Activated CD8-positive, alpha-beta memory T cell treated with anti-CD3 and anti-CD28 coated beads, Interleukin-2, amount 50 U/mL, for 1 hour (primary cell): Measurements from ENCODE around the gene C1GALT1C1.
A peak's percentile ranks its signal among the peaks of the same experiment; 100 is the strongest.
"Not testable (repeated sequence)": the region's sequence is repeated elsewhere in the genome, so short reads cannot be mapped to it uniquely, and the experiment has no call there.

ENCODE experiments used
- DNase-seq: peaks from one replicate; pipeline ENCODE4 v3.0.0-alpha.2; 2020; ENCODE audit errors: extremely low read depth

The C1GALT1C1 gene

DNA sequence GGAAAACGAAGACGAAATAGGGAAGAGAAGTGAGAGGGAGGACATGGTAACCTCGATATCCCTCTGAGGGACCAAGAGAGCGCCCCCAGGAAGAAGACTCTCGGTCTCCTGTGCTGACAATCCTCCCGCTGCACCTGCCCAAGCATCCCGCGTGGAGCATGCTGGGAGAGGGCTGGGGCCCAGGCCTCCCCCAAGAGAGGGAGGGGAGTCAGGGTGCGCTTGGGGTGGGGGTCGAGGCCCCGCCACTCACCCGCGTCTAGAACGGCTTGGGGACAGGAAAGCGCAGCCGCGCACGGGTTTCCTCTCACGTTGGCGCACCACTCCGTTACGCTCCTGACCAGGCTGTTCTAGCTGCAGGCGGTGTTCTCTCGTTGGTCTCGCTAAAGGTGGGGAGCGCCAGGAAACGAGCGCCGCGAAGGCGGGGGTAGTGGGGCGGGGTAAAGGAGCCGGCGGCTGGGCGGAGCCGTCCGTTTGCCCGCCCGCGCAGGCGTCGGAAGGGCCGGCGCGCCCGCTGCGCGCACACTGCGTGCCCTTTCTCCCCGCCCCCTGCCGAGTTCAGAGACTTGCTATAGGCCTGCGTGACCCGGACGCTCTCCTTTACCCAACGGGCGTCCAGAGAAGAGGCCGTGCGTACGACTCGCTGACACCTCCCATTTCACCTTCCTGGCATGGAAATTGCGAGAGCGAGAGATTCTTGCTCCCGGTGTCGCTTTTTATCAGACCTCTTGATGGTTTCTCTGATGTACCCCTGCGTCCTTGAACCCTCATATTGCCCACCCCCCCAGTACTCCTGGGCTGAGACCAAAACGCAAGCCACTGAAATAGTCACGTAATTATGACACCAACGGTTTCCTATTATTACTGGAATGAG lies at the start of gene C1GALT1C1:
Gene C1GALT1C1 (minus strand): TSS at position 388 of the 871 bp plus-strand sequence. CDS start 2,888 bp downstream, outside the sequence.
- DNase-seq = peak; percentile 79

DNA sequence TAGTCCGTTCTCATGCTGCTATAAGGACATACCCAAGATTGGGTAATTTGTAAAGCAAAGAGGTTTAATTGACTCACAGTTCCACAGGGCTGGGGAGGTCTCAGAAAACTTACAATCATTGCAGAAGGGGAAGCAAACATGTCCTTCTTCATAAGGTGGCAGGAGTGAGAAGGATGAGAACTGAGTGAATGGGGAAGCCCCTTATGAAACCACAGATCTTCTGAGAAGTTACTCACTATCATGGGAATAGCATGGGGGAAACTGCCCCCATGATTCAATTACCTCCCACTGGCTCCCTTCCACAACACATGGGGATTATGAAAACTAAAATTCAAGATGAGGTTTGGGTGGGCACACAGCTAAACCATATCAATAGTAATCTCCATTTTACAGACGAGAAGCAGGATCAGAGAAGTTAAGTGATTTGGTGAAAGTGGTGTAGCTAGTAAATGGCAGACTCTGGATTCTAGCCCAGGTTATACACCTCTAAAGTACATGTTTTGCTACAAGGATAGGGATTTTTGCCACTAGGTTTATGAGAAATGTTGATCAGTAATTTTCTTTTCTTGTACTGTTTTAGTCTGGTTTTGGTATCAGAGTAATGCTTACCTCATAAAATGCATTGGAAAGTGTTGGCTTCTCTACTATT lies 47.3 kb upstream of the C1GALT1C1 start:
- DNase-seq = no peak

DNA sequence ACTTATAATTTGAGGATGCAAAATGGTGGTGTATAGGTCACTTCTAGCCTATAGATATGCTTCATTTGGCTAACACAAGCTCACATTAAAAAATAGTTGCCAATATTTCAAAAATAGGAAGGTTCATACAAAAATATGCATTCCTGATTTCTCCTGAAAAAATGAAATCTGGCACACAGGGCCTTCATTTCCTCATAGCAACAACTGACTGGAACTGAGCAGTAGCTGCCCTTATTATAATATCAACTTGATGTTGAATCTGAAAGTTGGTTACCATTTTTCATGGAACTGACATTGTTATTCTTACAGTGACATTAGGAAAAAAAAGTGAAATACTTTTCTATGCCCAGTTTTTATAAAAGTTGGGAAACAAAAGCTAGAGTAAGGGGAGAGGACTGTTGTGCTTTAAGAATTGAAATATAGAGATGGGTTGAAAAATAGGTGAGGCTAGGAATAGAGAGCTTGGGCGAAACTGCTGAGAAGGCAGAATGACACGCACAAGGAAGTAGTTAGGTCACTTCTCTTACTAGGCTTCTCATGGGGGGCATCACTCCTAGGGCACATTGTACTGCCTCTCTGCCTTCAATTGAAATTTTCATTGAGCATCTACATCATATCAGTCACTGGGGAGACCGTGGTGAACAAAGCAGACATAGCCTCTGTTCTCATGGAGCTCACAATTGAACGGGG lies 43.1 kb upstream of the C1GALT1C1 start:
- DNase-seq = no peak

DNA sequence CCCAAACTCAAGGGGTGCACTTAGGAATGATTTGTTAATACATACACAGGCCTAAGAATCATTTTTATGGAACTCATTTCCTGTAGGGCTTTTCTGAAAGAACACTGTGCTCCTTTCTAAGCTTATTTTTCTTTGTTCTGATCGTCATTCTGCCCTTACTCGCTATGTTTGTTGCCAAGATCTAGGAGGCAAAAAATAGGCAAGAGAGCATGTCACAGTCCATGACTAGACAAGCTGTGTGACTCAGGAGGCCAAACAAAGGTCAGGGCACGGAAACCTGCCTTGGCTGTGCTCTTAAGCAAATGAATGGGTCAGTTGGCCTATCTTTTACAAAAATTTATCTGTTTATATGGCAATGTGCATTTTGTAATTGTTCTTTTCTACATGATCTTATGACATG lies 42.5 kb upstream of the C1GALT1C1 start:
- no peak for DNase-seq

DNA sequence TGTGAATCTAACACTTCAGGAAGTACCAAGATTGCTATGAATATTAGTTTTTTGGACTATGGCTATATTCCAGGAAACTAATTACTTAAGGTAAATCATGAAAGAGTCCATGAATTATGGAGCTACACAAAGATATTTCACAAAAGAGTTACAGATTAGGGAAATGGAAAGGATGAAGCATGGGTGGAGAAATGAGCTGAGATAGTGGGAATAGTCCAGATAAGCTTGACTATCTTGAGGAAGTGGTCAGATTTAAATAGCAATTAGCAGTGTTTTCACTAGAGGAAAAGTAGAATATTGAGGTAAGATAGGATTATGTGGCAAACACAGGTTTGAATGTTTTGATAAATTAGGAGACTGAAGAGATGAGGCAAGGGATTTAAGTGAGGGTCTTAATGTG lies 42.1 kb upstream of the C1GALT1C1 start:
- DNase-seq = no peak

DNA sequence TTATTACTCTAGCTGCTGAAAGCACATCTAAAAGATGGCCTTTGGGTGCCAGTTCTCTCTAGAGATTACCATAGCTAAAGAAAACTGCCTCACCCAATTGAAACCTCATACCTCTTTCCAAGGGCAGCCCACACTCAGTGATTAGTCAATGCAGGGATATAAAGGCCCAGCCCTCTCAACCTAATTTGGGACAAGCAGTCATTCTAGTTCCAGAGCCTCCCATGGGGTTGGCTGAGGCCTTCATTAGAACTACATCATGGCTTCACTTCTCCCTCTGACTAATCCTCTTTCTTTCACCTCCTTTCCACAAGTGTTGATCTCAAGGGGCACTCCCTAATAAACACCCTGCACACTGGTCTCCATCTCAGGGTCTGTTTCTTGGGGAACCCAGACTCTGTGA lies 38.5 kb upstream of the C1GALT1C1 start:
- DNase-seq = no peak

DNA sequence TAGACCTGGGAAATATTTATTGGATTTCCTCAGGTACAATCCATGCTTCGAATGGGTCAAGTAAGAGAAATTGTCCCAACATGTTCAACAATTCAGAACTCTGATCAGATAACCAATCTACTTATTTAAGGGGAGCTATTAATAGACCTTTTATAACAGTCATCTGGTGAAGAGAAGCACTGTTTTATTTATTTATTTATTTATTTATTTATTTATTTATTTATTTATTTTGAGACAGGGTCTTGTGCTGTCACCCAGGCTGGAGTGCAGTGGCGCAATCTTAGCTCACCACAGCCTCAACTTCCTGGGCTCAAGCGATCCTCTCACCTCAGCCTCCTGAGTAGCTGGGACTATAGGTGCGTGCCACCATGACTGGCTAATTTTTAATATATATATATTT lies 34.7 kb upstream of the C1GALT1C1 start:
- DNase-seq = not testable (repeated sequence)

DNA sequence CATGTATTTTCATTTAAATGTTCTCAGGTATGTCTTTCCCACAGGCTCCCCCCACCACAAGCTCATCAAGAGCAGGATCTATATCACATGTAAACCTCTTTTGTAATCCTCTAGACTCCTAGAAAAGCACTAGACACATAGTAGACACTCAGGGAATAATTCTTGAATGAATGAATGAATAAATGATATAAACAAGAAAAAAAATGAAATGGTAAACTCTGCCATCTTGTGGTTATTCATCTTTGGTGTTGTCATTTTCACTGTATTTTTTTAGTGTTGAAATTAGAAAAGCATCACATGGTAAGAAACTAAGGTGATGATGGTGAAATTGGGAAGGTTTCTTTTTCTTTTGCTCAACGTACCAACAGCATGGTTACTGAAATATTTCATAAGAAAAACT lies 34.2 kb upstream of the C1GALT1C1 start:
- DNase-seq = no peak

DNA sequence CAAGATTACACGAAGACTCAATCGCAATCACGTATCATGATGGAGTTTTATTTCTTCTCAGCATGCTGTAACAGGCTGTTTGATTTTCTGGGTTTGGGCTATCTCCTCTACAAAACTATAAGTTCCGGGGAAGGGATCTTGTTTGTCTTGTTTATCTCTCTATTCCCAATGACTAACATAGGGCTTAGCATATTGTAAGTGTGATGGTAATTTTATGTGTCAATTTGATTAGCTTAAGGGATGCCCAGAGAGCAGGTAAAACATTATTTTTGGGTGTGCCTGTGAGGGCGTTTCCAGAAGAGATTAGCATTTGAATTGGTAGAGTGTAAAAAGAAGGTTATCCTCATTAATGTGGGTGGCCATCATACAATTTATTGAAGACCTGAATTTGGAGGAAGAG lies 32.8 kb upstream of the C1GALT1C1 start:
- no peak for DNase-seq

DNA sequence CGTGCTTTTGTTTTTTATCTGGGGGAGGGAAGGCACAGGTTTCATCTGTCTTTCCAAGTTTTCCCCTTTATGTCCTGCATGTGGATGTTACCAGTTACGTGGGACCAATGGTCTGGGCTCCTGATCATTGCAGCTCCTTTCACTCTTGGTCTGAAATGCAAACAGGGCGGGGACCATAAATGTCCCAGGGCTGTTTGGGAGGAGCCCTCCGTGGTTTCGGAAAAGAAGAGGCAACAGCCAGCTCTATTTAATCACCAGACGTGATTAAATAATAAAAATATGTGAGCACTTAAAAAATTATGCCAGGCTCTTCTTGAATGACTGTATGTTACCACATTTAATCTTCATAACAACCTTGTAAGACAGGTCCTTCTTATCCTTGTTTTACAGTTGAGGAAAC lies 30.8 kb upstream of the C1GALT1C1 start:
- no peak for DNase-seq

DNA sequence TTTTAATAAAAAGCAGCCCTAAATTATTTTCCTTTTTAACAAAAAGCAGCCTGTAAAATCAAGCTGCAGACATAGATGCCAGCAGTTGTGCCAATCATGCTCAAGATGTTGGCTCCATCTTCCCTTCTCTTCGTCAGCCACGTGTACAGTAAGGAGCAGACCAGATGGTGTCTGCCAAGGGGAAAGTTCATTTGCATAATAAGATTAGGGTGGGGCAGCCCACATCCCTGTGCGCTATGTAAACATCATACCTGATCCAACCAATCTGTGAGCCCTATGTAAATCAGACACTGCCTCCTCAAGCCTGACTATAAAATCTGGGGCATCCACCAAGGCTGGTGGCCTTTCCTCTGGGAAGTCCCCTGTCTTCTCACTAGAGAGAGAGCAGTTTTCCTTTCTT lies 23.1 kb upstream of the C1GALT1C1 start:
- DNase-seq = no peak

DNA sequence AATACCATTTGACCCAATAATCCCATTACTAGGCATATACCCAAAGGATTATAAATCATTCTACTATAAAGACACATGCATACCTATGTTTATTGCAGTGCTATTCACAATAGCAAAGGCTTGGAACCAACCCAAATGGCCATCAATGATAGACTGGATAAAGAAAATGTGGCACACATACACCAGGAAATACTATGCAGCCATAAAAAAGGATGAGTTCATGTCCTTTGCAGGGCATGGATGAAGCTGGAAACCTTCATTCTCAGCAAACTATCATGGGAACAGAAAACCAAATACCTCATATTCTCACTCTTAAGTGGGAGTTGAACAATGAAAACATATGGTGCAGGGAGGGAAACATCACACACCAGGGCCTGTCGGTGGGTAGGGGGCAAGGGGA lies 22.4 kb upstream of the C1GALT1C1 start:
- not testable (repeated sequence) for DNase-seq

DNA sequence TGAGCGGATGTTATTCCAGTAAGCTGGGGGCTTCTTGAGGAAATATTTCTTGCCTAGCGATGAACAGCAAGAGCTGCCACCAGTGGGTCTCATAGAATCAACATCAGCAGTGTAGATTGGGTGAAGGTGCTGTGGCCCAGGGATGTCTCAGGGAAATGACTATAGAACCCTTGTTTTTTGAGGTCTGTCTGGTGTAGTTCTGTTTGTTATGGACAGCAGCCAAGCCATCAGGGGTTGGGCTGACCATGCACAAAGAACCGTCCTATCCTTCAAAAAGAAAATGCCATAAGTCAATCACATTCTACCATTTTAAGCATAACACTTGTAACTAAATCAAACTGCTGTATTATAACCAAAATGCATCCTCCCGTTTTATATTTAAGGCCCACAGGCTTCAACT lies 17.3 kb upstream of the C1GALT1C1 start:
- no peak for DNase-seq

DNA sequence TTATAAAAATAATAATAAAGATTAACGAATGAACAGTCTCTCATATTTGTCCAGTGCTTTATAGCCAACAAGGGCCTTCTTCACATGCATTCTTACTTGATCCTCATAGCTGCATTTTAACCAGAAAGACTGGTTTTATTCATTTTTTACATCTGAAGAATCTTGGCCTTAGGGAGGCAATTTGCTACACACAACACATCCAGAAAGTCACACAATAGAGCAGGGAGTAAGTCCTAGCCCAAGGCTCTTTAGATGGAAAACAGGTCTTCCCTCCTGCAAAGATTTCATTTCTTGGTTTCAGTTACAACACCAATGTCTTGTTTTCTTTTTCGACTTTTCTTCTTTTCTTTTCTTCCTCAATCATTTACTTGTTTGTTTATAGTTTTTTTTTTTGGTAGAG lies 13.0 kb upstream of the C1GALT1C1 start:
- DNase-seq = no peak

DNA sequence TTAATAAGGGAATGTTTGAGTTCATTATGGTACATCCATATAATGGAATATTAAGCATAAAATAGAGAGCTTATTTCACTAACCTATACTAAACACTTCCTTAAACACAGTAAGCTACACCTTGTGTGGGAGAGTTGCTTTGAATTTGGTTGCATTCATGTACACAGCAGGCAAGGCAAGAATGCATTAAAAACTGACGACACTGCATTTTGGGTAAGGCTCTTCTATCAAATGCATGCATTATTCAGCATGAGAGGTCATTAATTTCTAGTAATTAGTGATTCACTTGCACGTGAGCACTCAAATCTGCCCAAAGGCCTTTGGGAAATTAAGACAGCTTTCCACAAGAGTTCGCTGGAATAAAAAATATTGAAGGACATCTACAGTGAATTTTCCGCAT lies 8.8 kb upstream of the C1GALT1C1 start:
- no peak for DNase-seq

DNA sequence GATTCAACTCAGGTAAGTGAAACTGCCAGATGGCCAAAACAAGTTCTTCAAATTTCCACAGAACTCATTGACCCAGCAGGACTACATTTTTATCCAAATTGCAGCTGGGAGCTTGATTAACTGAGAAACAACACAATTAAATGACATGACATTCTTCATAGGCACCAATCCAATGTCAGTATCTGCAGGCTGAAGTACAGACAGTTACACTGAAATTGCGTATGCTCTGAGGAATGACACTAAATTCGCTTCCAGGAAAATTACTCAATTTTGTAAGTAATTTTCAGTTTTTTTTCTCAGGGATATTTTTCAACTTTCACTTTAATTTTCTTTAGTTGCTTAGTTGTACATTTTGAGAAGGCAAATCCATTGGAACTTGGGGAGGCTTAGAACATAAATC lies 4.5 kb downstream of the C1GALT1C1 start:
- no peak for DNase-seq

DNA sequence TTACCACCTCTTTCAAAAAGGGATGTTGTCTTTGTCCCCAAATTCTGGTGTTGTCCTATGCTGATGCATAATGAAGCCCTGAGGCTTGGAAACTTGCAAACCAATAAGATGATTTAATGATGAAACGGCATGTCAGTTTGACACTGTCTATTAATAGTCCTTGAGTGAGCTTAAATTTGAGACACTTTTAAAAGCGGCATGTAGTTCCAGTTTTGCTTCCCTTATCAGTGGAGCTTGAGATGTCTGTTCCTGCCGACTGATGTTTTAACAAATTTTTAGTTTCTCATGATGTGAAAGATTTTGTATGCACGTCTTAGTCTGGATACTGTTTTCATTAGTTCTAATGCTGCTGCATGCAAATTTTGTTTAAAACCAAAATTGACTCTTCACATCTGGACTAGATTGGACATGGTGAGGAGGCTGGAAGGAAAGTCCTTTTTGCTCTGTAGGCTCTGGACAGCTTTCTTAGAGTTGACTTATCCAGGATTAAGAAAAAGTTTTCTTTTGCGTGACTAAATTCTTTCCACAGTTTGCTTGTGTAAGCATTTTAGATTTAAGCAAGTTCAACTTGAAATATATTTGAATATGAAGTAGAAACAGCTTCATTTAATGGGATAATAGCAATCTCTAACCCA lies 11.7 kb downstream of the C1GALT1C1 start:
- DNase-seq = no peak

DNA sequence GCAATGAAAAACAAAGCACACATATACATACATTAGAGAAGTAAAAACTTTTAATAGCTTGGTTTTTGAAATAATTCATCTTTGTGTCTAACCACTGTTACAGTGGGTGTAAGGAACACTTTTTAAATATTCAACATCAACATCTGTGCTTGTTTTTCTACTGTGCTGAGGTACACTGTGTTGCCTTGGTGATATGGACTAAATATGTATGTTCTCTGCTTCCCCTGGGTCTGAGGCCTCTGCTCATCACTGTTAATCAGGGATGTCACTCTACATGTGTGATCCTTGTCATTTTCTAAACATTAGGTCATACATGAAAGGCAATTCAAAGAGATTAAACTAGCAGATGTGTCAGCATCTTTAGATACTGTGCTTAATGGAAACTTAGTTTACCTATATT lies 15.0 kb downstream of the C1GALT1C1 start:
- no peak for DNase-seq

DNA sequence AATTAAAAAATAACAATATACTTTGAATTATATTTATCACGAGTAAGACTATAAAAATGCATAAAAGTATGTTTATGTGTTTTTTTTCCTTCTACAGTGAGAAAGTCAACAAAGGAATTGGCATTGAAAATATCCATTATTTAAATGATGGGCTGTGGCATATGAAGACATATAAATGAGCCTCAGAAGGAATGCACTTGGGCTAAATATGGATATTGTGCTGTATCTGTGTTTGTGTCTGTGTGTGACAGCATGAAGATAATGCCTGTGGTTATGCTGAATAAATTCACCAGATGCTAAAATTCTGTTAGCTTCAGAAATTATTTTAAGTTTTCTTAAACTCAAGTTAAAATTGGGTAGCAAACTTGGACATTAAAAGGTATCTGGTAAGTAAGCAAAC lies 17.8 kb downstream of the C1GALT1C1 start:
- DNase-seq = no peak

DNA sequence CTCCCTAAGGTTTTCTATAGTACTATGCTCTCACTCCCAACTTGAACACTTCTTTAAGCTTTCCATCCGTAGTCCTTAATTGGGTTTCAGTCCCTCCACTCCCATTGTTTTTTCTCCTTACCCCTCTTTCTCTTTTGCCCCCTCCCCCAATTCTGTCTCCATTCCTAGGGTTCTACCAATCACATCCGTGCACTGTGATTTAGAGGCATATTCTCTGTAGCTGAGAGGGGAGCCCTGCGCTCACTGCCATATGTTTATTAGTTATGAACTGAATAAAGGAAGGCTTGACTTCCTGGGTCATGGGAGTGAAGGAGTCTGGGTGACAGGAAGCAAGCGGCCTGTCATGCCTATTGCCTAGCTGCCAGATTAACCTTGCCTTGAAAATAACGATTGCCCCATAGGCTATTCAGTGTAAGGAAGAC lies 25.5 kb downstream of the C1GALT1C1 start:
- no peak for DNase-seq

DNA sequence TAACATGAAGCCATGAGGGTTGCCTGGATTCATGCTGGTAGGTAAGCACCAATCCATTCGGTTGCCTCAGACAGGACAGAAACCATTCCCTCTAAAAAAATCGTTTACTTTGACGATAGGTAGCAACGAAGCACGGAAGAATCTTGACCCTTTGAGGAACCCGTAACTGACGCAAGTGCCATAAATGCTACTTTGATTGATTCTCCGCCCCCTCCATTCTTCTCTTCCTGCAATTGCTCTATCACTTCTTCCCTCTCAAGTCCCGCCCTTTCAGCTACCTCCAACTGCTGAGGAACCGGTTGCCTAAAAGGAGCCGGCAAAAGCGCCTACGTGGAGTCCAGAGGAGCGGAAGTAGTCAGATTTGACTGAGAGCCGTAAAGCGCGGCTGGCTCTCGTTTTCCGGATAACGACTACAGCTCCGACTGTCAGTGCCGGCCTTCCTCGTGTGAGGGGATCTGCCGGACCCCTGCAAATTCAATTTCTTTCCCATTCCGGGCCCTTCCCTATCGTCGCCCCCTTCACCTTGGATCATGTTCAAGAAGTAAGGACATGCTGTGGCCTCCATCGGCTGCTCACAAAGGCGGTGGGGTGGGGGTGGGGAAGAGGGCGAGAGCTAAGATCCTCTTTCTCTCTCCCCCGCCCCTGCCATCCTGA lies 26.0 kb downstream of the C1GALT1C1 start, which contains the start of gene MCTS1:
Gene MCTS1 (plus strand): TSS at position 395 of the 654 bp plus-strand sequence. CDS start 136 bp downstream, at position 531.
- DNase-seq = peak; percentile 51

DNA sequence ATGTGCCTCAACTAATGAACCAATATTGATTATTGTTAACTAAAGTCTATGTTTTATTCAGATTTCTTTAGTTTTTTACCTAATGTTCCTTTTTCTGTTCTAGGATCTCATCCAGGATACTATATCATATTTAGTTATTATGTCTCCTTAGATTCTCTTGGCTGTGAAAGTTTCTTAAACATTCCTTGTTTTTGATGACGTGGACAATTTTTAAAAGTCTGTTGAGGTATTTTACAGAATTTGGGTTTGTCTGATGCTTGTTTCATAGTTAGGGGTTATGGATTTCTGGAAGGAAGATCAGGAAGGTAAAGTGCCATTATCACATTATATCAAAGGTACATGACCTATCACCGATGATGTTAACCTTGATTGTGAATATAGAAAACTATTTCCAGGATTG lies 44.2 kb downstream of the C1GALT1C1 start:
- DNase-seq = no peak
